Endothelial cell of umbilical vein (primary cell): ENCODE results near the gene MOB3B. TPM values are rescaled to one million over a fixed set of nuclear protein-coding genes. Genes with fewer than 3 reads are reported as not detected.

Experiments used
- BruUV-seq: library from RNA; stranded (reverse); fragments of 400-500 nt; replicated peaks from 2 replicates; lab custom pipeline; 2021; lab: Mats Ljungman, UMichigan
- CTCF ChIA-PET: fragments of 300-600, 350-600 bp; sonication (Branson Sonifier 250); formaldehyde crosslinking; loops from one replicate; lab custom pipeline; 2021; ENCODE audit warnings: antibody characterized with exemption, inconsistent platforms; lab: Charles Lee
- POLR2A ChIA-PET: fragments of 300-600, 350-600 bp; sonication (Branson Sonifier 250); formaldehyde crosslinking; loops from one replicate; lab custom pipeline; 2021; ENCODE audit warnings: antibody characterized with exemption, inconsistent platforms; lab: Charles Lee
- DNase-seq: peaks from one replicate; pipeline ENCODE4 v3.0.0-alpha.2; 2011; ENCODE audit warnings: low read depth, low spot score
- FAIRE-seq: peaks from 2 replicates; lab custom pipeline; 2011; peaks lifted over from hg19 to GRCh38; lab: Jason Lieb, UNC
- H2AFZ ChIP-seq: 2 replicates; pipeline ENCODE4 v1.6.0; 2012; ENCODE audit warnings: low read depth, low read length, control low read depth, inconsistent platforms
- H3K27ac ChIP-seq: 2 replicates; pipeline ENCODE4 v1.5.1; 2011; ENCODE audit warnings: low read depth, mild to moderate bottlenecking, control low read depth, low read length, moderate library complexity; ENCODE audit not compliant: insufficient read depth
- H3K27me3 ChIP-seq, 2 experiments: 2 replicates each; pipeline versions ENCODE4 v1.6.0 to v1.6.1; 2011; ENCODE audit warnings: low read length in 2 of 2, mixed read lengths in 1 of 2; ENCODE audit not compliant: control insufficient read depth in 2 of 2, insufficient read depth in 2 of 2
- H3K36me3 ChIP-seq, 2 experiments: 2 replicates in 1 of 2; 3 replicates in 1 of 2; pipeline ENCODE4 v1.5.1; 2011; ENCODE audit warnings: low read length in 2 of 2, mild to moderate bottlenecking in 1 of 2, moderate library complexity in 1 of 2; ENCODE audit not compliant: control insufficient read depth in 2 of 2, insufficient read depth in 2 of 2; ENCODE audit errors: extremely low read depth in 1 of 2
- H3K4me1 ChIP-seq: 3 replicates; pipeline ENCODE4 v1.5.1; 2011; ENCODE audit warnings: mild to moderate bottlenecking, low read length; ENCODE audit not compliant: control insufficient read depth, insufficient read depth; ENCODE audit errors: extremely low read depth
- H3K4me2 ChIP-seq: 2 replicates; pipeline ENCODE4 v1.6.1; 2011; ENCODE audit warnings: low read length, control low read depth, mixed read lengths; ENCODE audit not compliant: insufficient read depth
- H3K4me3 ChIP-seq, 3 experiments: fragments of 200-600 bp in 1 of 3; sonication (generic), shearing (Covaris generic) in 1 of 3; replicated peaks in 1 of 3; 2 replicates each; pipeline ENCODE4 v1.5.1; 2011 to 2016; ENCODE audit warnings: control low read depth in 3 of 3, low read length in 3 of 3, mild to moderate bottlenecking in 2 of 3, inconsistent platforms in 1 of 3, low read depth in 1 of 3, moderate library complexity in 1 of 3; ENCODE audit not compliant: insufficient read depth in 1 of 3
- H3K79me2 ChIP-seq: 2 replicates; pipeline ENCODE4 v1.6.0; 2012; ENCODE audit warnings: low read length, inconsistent platforms; ENCODE audit not compliant: control insufficient read depth, insufficient read depth
- H3K9ac ChIP-seq: replicated peaks from 2 replicates; pipeline ENCODE3; 2011; ENCODE audit warnings: low read length, control low read depth; ENCODE audit not compliant: insufficient read depth; ENCODE audit errors: extremely low read depth
- H3K9me1 ChIP-seq: replicated peaks from 3 replicates; pipeline ENCODE4 v1.6.0; 2011; ENCODE audit warnings: mild to moderate bottlenecking, low read length; ENCODE audit not compliant: control insufficient read depth, insufficient read depth; ENCODE audit errors: extremely low read depth
- H3K9me3 ChIP-seq: replicated peaks from 2 replicates; pipeline ENCODE4 v1.5.1; 2012; ENCODE audit warnings: low read length, inconsistent platforms; ENCODE audit not compliant: control insufficient read depth, insufficient read depth
- H4K20me1 ChIP-seq: replicated peaks from 2 replicates; pipeline ENCODE3; 2011; ENCODE audit warnings: mild to moderate bottlenecking, low read length; ENCODE audit not compliant: control insufficient read depth, insufficient read depth; ENCODE audit errors: extremely low read depth
- EZH2 ChIP-seq: IDR thresholded peaks from 2 replicates; pipeline ENCODE4 v1.6.1; 2012; ENCODE audit warnings: borderline replicate concordance, low read depth, mild to moderate bottlenecking, moderate library complexity, low read length, inconsistent platforms; ENCODE audit not compliant: severe bottlenecking
- FOS ChIP-seq: IDR thresholded peaks from 2 replicates; pipeline ENCODE4 v1.6.1; 2011; ENCODE audit warnings: mild to moderate bottlenecking, low read length, moderate library complexity, borderline replicate concordance; ENCODE audit not compliant: insufficient read depth
- GATA2 ChIP-seq: IDR thresholded peaks from 2 replicates; pipeline ENCODE4 v1.7.0; 2011; ENCODE audit warnings: low read depth, mild to moderate bottlenecking, moderate library complexity, mixed read lengths, low read length; ENCODE audit not compliant: insufficient read length, insufficient read depth
- JUN ChIP-seq: IDR thresholded peaks from 2 replicates; pipeline ENCODE4 v1.6.1; 2011; ENCODE audit warnings: borderline replicate concordance, low read depth; ENCODE audit not compliant: insufficient read length, insufficient read depth
- MYC ChIP-seq: IDR thresholded peaks from one replicate; pipeline ENCODE4 v1.6.1; 2011; ENCODE audit warnings: mild to moderate bottlenecking, low read depth, low read length
- POLR2A ChIP-seq: IDR thresholded peaks from 2 replicates; pipeline ENCODE4 v1.6.1; 2012; ENCODE audit warnings: low read depth, mild to moderate bottlenecking, control low read depth, low read length
- POLR2AphosphoS5 ChIP-seq: IDR thresholded peaks from 2 replicates; pipeline ENCODE4 v1.6.1; 2012; ENCODE audit warnings: low read depth, mild to moderate bottlenecking, control low read depth, low read length, moderate library complexity; ENCODE audit not compliant: insufficient read depth
- dilution Hi-C: fragments of 300-500 bp; cut with MboI; formaldehyde crosslinking; loops from one replicate; pipeline ENCODE4 v1.15.0; 2019; ENCODE audit warnings: low sequenced_read_pairs; ENCODE audit not compliant: extremely low pct_ligation_motif_present
- intact Hi-C: fragments of 100-400 bp; cut with micrococcal nuclease; formaldehyde crosslinking; loops from one replicate; pipeline ENCODE4 v1.10.0; 2022
- polyA plus RNA-seq, 4 experiments: library from polyadenylated mRNA; depleted of rRNA in 3 of 4; stranded (reverse) in 3 of 4; unstranded in 1 of 4; fragments of >200 nt; gene quantifications; 2 replicates each; pipeline versions ENCODE4 v1.2.1 to v1.2.3, GENCODE V29; 2011 to 2012; ENCODE audit warnings: missing spikeins in 1 of 4
- total RNA-seq: library from RNA; stranded (reverse); gene quantifications from 2 replicates; pipeline ENCODE4 v1.2.3, GENCODE V29; 2021
- TF ChIP-seq, protein P1 (sequence below): IDR thresholded peaks from 2 replicates; pipeline ENCODE4 v1.6.1; 2011; ENCODE audit not compliant: insufficient read depth, insufficient read length
- TF ChIP-seq, protein P2 (sequence below), 2 donors: IDR thresholded peaks; 1 replicate in 1 of 2; 2 replicates in 1 of 2; pipeline ENCODE4 v1.5.1; 2011; ENCODE audit warnings: low read length in 2 of 2, mild to moderate bottlenecking in 2 of 2, moderate library complexity in 2 of 2, control low read depth in 1 of 2, inconsistent platforms in 1 of 2, low read depth in 1 of 2; ENCODE audit not compliant: insufficient read depth in 1 of 2; ENCODE audit errors: extremely low read depth in 1 of 2

Gene MOB3B
- total and polyA plus RNA-seq, 2 donors (not counting 3 experiments of a cell fraction or from before 2014, with no cell fraction given) = 0.03 TPM; not detected in 1

DNA sequence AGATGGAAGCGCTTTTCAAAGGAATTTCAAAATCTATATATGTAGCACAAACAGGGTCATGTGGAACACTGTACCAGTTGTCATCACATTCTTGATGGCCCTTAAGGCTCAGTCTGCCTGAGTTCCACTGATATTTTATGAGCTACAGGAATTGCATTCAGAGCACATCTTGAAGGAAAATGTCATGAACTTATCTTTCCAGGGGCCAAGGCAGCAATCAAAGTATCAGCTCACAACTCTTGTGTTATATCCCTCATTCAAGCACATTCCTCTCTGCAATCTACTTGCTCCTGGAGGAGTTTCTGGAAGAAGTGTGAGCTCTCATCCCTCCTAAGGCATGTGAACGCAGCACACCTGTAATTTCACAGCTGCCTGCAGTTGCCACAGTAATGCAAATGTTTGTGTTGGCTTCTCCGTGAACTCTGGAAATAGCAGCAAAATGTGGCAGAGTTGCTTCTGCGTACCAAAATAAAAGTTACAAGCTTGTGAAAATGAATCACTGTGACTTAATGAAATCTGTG, 143.0 kb downstream of the MOB3B start:
- FAIRE-seq (no peak), DNase-seq (no peak)
- dilution Hi-C loops (no loop called here), intact Hi-C loops (no loop called here)
- no peaks in the 10 kb centered on the region for H3K4me1 ChIP-seq
- no peaks in the 10 kb centered on the region for H3K9me3 ChIP-seq
- H3K9ac ChIP-seq = no peak overlapping the region
- no peak overlapping the region for H3K27ac ChIP-seq
- ChIA-PET CTCF (no interaction called here), POLR2A (no interaction called here)
- H3K27me3 ChIP-seq = peaks cover 7 to 32% of the 10 kb centered on the region in 2 experiments
- H4K20me1 ChIP-seq = no peaks in the 10 kb centered on the region
- no peaks in the 10 kb centered on the region for H3K36me3 ChIP-seq
- H3K9me1 ChIP-seq = no peaks in the 10 kb centered on the region
- no peak overlapping the region for H3K4me3 ChIP-seq
- no peak for TF ChIP-seq GATA2
- TF ChIP-seq MYC = no peak
- TF ChIP-seq FOS = no peak
- TF ChIP-seq, protein P1, sequence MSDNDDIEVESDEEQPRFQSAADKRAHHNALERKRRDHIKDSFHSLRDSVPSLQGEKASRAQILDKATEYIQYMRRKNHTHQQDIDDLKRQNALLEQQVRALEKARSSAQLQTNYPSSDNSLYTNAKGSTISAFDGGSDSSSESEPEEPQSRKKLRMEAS = no peak
- no peak for TF ChIP-seq POLR2AphosphoS5
- TF ChIP-seq, protein P2, sequence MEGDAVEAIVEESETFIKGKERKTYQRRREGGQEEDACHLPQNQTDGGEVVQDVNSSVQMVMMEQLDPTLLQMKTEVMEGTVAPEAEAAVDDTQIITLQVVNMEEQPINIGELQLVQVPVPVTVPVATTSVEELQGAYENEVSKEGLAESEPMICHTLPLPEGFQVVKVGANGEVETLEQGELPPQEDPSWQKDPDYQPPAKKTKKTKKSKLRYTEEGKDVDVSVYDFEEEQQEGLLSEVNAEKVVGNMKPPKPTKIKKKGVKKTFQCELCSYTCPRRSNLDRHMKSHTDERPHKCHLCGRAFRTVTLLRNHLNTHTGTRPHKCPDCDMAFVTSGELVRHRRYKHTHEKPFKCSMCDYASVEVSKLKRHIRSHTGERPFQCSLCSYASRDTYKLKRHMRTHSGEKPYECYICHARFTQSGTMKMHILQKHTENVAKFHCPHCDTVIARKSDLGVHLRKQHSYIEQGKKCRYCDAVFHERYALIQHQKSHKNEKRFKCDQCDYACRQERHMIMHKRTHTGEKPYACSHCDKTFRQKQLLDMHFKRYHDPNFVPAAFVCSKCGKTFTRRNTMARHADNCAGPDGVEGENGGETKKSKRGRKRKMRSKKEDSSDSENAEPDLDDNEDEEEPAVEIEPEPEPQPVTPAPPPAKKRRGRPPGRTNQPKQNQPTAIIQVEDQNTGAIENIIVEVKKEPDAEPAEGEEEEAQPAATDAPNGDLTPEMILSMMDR (IDR thresholded peaks at IDR 0.05; ENCODE audit: extremely low read depth in 1 of 2, insufficient read depth in 1 of 2, low read depth in 1 of 2, low read length in 2 of 2) = no peak
- no peak for TF ChIP-seq JUN
- TF ChIP-seq POLR2A = no peak
- TF ChIP-seq EZH2 = no peak
- H3K4me2 ChIP-seq = no peak overlapping the region
- H2AFZ ChIP-seq = no peak overlapping the region
- H3K79me2 ChIP-seq = no peaks in the 10 kb centered on the region
- BruUV-seq = no TSS peak
